ENCODE measurements around the gene OR5A1.

OR5A1 gene

DNA sequence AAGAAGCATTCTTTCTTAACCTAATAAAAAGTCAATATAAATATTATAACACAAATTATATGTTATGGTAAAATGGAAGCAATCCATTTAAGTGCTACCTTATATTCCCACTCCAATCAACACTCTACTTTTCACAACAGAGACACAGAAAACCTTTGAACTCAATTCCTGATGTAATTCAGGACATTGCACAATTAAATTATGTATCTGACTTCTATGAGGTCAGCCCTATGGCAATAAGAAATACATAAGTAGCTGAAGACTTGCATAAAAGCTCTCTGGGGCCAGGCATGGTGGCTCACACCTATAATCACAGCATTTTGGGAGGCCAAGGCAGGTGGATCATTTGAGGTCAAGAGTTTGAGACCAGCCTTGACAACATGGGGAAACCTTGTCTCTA is 43.6 kb downstream of the OR5A1 start:
- no peak for DNase-seq (ENCODE audit: low read depth in 2 of 2)

DNA sequence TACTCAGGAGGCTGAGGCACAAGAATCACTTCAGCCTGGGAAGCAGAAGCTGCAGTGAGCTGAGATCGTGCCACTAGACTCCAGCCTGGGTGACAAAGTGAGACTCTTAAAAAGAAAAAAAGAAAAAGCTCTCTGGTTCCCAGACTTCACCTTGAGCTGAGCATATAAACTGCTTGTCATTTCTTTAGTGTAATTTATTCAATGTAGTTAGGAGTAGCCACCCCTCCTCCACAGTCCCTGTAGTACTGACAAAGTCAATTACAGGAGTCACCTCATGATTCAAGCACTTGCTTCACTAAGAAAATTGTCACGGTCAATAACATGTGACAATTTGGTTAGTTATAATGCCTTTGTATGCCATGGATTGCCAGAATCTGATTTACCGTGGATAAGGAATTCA is 44.1 kb downstream of the OR5A1 start:
- no peak for DNase-seq (ENCODE audit: low read depth in 2 of 2)
